Activated CD4-positive, alpha-beta memory T cell treated with anti-CD3 and anti-CD28 coated beads, Interleukin-2, amount 10 ng/mL, durations not matched to agents 7 days and 5 days (primary cell): Measurements from ENCODE around the gene GPC5. TPM values are rescaled to one million over a fixed set of nuclear protein-coding genes. Genes with fewer than 3 reads are reported as not detected.

Experiments
- CTCF ChIA-PET: fragments of 350-600 bp; sonication (Branson Sonifier 250); formaldehyde crosslinking; loops from one replicate; lab custom pipeline; 2021; ENCODE audit warnings: antibody characterized with exemption, inconsistent platforms; lab: Charles Lee
- POLR2A ChIA-PET: fragments of 350-600 bp; sonication (Branson Sonifier 250); formaldehyde crosslinking; loops from one replicate; lab custom pipeline; 2021; ENCODE audit warnings: antibody characterized with exemption; lab: Charles Lee
- DNase-seq: peaks from one replicate; pipeline ENCODE4 v3.0.0-alpha.2; 2020
- H3K27ac Mint-ChIP-seq: one replicate; pipeline ENCODE4 v1.8.0; 2021; ENCODE audit warnings: mild to moderate bottlenecking, mixed read lengths
- H3K27me3 Mint-ChIP-seq: one replicate; pipeline ENCODE4 v1.8.0; 2021; ENCODE audit warnings: mixed read lengths
- H3K36me3 Mint-ChIP-seq: one replicate; pipeline ENCODE4 v1.8.0; 2021; ENCODE audit warnings: low read depth, mixed read lengths
- H3K4me1 Mint-ChIP-seq: one replicate; pipeline ENCODE4 v1.8.0; 2021; ENCODE audit warnings: mixed read lengths
- H3K4me3 Mint-ChIP-seq: one replicate; pipeline ENCODE4 v1.8.0; 2021; ENCODE audit warnings: mild to moderate bottlenecking, mixed read lengths
- H3K9me3 Mint-ChIP-seq: one replicate; pipeline ENCODE4 v1.8.0; 2021; ENCODE audit warnings: mixed read lengths
- total RNA-seq, 2 experiments: library from RNA; stranded (reverse); gene quantifications; one replicate each; pipeline ENCODE4 v1.2.3, GENCODE V29; 2021

GPC5 gene
- total RNA-seq, 2 experiments from 2014 or later, result not detected

- CTCF ChIA-PET, result no interaction called here
- Mint-ChIP-seq H3K36me3 (no peaks in the 10 kb centered on the region), H3K9me3 (peaks cover 9% of the 10 kb centered on the region), H3K27ac (no peak overlapping the region), H3K27me3 (no peaks in the 10 kb centered on the region), H3K4me1 (no peaks in the 10 kb centered on the region), H3K4me3 (no peak overlapping the region)
- no peak for DNase-seq
- POLR2A ChIA-PET, result no interaction called here
Observed at GRCh38 chr13:91965511-91965910, 567.1 kb downstream of the GPC5 start.

GRCh38 chr13:91978571-91978970, 580.1 kb downstream of the GPC5 start:
- Mint-ChIP-seq H3K4me1 (no peaks in the 10 kb centered on the region), H3K36me3 (no peaks in the 10 kb centered on the region), H3K4me3 (no peak overlapping the region), H3K27ac (no peak overlapping the region), H3K9me3 (peaks cover 8% of the 10 kb centered on the region), H3K27me3 (no peaks in the 10 kb centered on the region)
- ChIA-PET CTCF (no interaction called here), POLR2A (no interaction called here)
- DNase-seq, result no peak

GRCh38 chr13:91986761-91987483, 588.5 kb downstream of the GPC5 start:
- H3K27me3 Mint-ChIP-seq, result no peaks in the 10 kb centered on the region
- no peak overlapping the region for H3K27ac Mint-ChIP-seq
- ChIA-PET CTCF (no interaction called here), POLR2A (no interaction called here)
- DNase-seq, result no peak
- H3K9me3 Mint-ChIP-seq, result peaks cover 2% of the 10 kb centered on the region
- H3K36me3 Mint-ChIP-seq, result no peaks in the 10 kb centered on the region
- H3K4me3 Mint-ChIP-seq, result no peak overlapping the region
- no peaks in the 10 kb centered on the region for H3K4me1 Mint-ChIP-seq

- CTCF ChIA-PET, result no interaction called here
- no peaks in the 10 kb centered on the region for H3K9me3 Mint-ChIP-seq
- POLR2A ChIA-PET, result no interaction called here
- no peak overlapping the region for H3K4me3 Mint-ChIP-seq
- no peaks in the 10 kb centered on the region for H3K4me1 Mint-ChIP-seq
- no peaks in the 10 kb centered on the region for H3K27me3 Mint-ChIP-seq
- H3K36me3 Mint-ChIP-seq, result no peaks in the 10 kb centered on the region
- no peak for DNase-seq
- H3K27ac Mint-ChIP-seq, result no peak overlapping the region
Observed at GRCh38 chr13:91988331-91988730, 589.9 kb downstream of the GPC5 start.

GRCh38 chr13:92012787-92013186, 614.4 kb downstream of the GPC5 start:
- DNase-seq, result no peak
- no peak overlapping the region for H3K27ac Mint-ChIP-seq
- POLR2A ChIA-PET, result no interaction called here
- CTCF ChIA-PET, result no interaction called here
- H3K9me3 Mint-ChIP-seq, result peaks cover 6% of the 10 kb centered on the region
- H3K4me1 Mint-ChIP-seq, result no peaks in the 10 kb centered on the region
- no peaks in the 10 kb centered on the region for H3K27me3 Mint-ChIP-seq
- H3K36me3 Mint-ChIP-seq, result no peaks in the 10 kb centered on the region
- H3K4me3 Mint-ChIP-seq, result no peak overlapping the region

GRCh38 chr13:92017737-92018136, 619.3 kb downstream of the GPC5 start:
- DNase-seq, result no peak
- Mint-ChIP-seq H3K4me1 (no peaks in the 10 kb centered on the region), H3K27me3 (no peaks in the 10 kb centered on the region), H3K36me3 (no peaks in the 10 kb centered on the region), H3K27ac (no peak overlapping the region), H3K9me3 (peaks cover 6% of the 10 kb centered on the region), H3K4me3 (no peak overlapping the region)
- ChIA-PET POLR2A (no interaction called here), CTCF (no interaction called here)

- Mint-ChIP-seq H3K4me3 (no peak overlapping the region), H3K27ac (no peak overlapping the region), H3K4me1 (no peaks in the 10 kb centered on the region), H3K27me3 (no peaks in the 10 kb centered on the region), H3K9me3 (peaks cover 2% of the 10 kb centered on the region), H3K36me3 (no peaks in the 10 kb centered on the region)
- CTCF ChIA-PET, result no interaction called here
- POLR2A ChIA-PET, result no interaction called here
- DNase-seq, result no peak
Observed at GRCh38 chr13:92028695-92029094, 630.3 kb downstream of the GPC5 start.

- H3K36me3 Mint-ChIP-seq, result no peaks in the 10 kb centered on the region
- H3K4me3 Mint-ChIP-seq, result no peak overlapping the region
- DNase-seq, result no peak
- H3K9me3 Mint-ChIP-seq, result peaks cover 2% of the 10 kb centered on the region
- no peak overlapping the region for H3K27ac Mint-ChIP-seq
- CTCF ChIA-PET, result no interaction called here
- no peaks in the 10 kb centered on the region for H3K4me1 Mint-ChIP-seq
- POLR2A ChIA-PET, result no interaction called here
- H3K27me3 Mint-ChIP-seq, result no peaks in the 10 kb centered on the region
Observed at GRCh38 chr13:92029641-92030040, 631.2 kb downstream of the GPC5 start.

GRCh38 chr13:92038905-92039304, 640.5 kb downstream of the GPC5 start:
- Mint-ChIP-seq H3K9me3 (peaks cover 9% of the 10 kb centered on the region), H3K4me3 (no peak overlapping the region), H3K27ac (no peak overlapping the region), H3K36me3 (no peaks in the 10 kb centered on the region), H3K4me1 (no peaks in the 10 kb centered on the region), H3K27me3 (no peaks in the 10 kb centered on the region)
- POLR2A ChIA-PET, result no interaction called here
- CTCF ChIA-PET, result no interaction called here
- no peak for DNase-seq

- POLR2A ChIA-PET, result no interaction called here
- Mint-ChIP-seq H3K4me1 (no peaks in the 10 kb centered on the region), H3K36me3 (no peaks in the 10 kb centered on the region), H3K4me3 (no peak overlapping the region), H3K27ac (no peak overlapping the region), H3K9me3 (peaks cover 10% of the 10 kb centered on the region), H3K27me3 (no peaks in the 10 kb centered on the region)
- CTCF ChIA-PET, result no interaction called here
- no peak for DNase-seq
Observed at GRCh38 chr13:92042522-92042921, 644.1 kb downstream of the GPC5 start.

GRCh38 chr13:92044351-92044750, 645.9 kb downstream of the GPC5 start:
- Mint-ChIP-seq H3K36me3 (no peaks in the 10 kb centered on the region), H3K9me3 (peaks cover 10% of the 10 kb centered on the region), H3K27me3 (no peaks in the 10 kb centered on the region), H3K27ac (no peak overlapping the region), H3K4me1 (no peaks in the 10 kb centered on the region), H3K4me3 (no peak overlapping the region)
- ChIA-PET CTCF (no interaction called here), POLR2A (no interaction called here)
- no peak for DNase-seq

- CTCF ChIA-PET, result no interaction called here
- Mint-ChIP-seq H3K9me3 (peaks cover 2% of the 10 kb centered on the region), H3K4me3 (no peak overlapping the region), H3K36me3 (no peaks in the 10 kb centered on the region), H3K27ac (no peak overlapping the region), H3K4me1 (no peaks in the 10 kb centered on the region), H3K27me3 (no peaks in the 10 kb centered on the region)
- POLR2A ChIA-PET, result no interaction called here
- DNase-seq, result no peak
Observed at GRCh38 chr13:92054389-92054788, 656.0 kb downstream of the GPC5 start.

- Mint-ChIP-seq H3K4me1 (no peaks in the 10 kb centered on the region), H3K36me3 (no peaks in the 10 kb centered on the region), H3K4me3 (no peak overlapping the region), H3K27me3 (no peaks in the 10 kb centered on the region), H3K9me3 (peaks cover 3% of the 10 kb centered on the region), H3K27ac (no peak overlapping the region)
- ChIA-PET CTCF (no interaction called here), POLR2A (no interaction called here)
- DNase-seq, result no peak
Observed at GRCh38 chr13:92074658-92075057, 676.2 kb downstream of the GPC5 start.

- POLR2A ChIA-PET, result no interaction called here
- H3K36me3 Mint-ChIP-seq, result no peaks in the 10 kb centered on the region
- CTCF ChIA-PET, result no interaction called here
Observed at GRCh38 chr13:92097337-92097903, 699.0 kb downstream of the GPC5 start.

More at GRCh38 chr13:92097337-92097903, 699.0 kb downstream of the GPC5 start:
- no peak for DNase-seq
- no peak overlapping the region for H3K4me3 Mint-ChIP-seq
- H3K27ac Mint-ChIP-seq, result no peak overlapping the region
- no peaks in the 10 kb centered on the region for H3K9me3 Mint-ChIP-seq
- no peaks in the 10 kb centered on the region for H3K4me1 Mint-ChIP-seq
- H3K27me3 Mint-ChIP-seq, result no peaks in the 10 kb centered on the region
